Measurements from ENCODE around the gene PRC1. TPM values are rescaled to one million over a fixed set of nuclear protein-coding genes. Genes with fewer than 3 reads are reported as not detected.

The PRC1 gene, protein sequence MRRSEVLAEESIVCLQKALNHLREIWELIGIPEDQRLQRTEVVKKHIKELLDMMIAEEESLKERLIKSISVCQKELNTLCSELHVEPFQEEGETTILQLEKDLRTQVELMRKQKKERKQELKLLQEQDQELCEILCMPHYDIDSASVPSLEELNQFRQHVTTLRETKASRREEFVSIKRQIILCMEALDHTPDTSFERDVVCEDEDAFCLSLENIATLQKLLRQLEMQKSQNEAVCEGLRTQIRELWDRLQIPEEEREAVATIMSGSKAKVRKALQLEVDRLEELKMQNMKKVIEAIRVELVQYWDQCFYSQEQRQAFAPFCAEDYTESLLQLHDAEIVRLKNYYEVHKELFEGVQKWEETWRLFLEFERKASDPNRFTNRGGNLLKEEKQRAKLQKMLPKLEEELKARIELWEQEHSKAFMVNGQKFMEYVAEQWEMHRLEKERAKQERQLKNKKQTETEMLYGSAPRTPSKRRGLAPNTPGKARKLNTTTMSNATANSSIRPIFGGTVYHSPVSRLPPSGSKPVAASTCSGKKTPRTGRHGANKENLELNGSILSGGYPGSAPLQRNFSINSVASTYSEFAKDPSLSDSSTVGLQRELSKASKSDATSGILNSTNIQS
- total RNA-seq: 10 to 100 TPM in 1 of 4 donors, 1 to 10 TPM in 3; 3.6 to 12.9 (median 7.2) TPM

GRCh38 chr15:90994417-90995311, at the start of gene PRC1:
Gene PRC1, minus strand, starts transcription at chr15:90994535. Its CDS starts 118 bp downstream, at chr15:90994417.
- H3K4me3 ChIP-seq (replicated peaks in 1 of 3): peak within 1 kb of the TSS; percentile 21 to 82 (median 60)
- peak within 1 kb of the TSS; percentile 64 to 85 (median 73) for H3K27ac ChIP-seq
- H3K36me3 ChIP-seq: peaks cover 0 to 10% of the 10 kb centered on the region in 2 donors
- peaks cover 0 to 6% of the 10 kb centered on the region in 2 donors for H3K4me1 ChIP-seq
- 1 to 2% methylated on average over 18 to 49 of the region's 75 CpGs for WGBS, 2 donors
- DNase-seq: peak; percentile 97 to 98
- no peaks in the 10 kb centered on the region for H3K27me3 ChIP-seq
- TF ChIP-seq, protein P1, sequence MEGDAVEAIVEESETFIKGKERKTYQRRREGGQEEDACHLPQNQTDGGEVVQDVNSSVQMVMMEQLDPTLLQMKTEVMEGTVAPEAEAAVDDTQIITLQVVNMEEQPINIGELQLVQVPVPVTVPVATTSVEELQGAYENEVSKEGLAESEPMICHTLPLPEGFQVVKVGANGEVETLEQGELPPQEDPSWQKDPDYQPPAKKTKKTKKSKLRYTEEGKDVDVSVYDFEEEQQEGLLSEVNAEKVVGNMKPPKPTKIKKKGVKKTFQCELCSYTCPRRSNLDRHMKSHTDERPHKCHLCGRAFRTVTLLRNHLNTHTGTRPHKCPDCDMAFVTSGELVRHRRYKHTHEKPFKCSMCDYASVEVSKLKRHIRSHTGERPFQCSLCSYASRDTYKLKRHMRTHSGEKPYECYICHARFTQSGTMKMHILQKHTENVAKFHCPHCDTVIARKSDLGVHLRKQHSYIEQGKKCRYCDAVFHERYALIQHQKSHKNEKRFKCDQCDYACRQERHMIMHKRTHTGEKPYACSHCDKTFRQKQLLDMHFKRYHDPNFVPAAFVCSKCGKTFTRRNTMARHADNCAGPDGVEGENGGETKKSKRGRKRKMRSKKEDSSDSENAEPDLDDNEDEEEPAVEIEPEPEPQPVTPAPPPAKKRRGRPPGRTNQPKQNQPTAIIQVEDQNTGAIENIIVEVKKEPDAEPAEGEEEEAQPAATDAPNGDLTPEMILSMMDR (IDR thresholded peaks at IDR 0.05): peak in 1 of 6 experiments; percentile 8
- TF ChIP-seq POLR2A (IDR thresholded peaks at IDR 0.05): peak in 1 of 2 donors; percentile 68
- intact Hi-C loops (cut with DNase I): loop anchor here (2.0 kb wide), 1 partner anchor 40 kb away; the partner anchor contains the start of gene RCCD1
- H3K9me3 ChIP-seq: no peaks in the 10 kb centered on the region

DNA sequence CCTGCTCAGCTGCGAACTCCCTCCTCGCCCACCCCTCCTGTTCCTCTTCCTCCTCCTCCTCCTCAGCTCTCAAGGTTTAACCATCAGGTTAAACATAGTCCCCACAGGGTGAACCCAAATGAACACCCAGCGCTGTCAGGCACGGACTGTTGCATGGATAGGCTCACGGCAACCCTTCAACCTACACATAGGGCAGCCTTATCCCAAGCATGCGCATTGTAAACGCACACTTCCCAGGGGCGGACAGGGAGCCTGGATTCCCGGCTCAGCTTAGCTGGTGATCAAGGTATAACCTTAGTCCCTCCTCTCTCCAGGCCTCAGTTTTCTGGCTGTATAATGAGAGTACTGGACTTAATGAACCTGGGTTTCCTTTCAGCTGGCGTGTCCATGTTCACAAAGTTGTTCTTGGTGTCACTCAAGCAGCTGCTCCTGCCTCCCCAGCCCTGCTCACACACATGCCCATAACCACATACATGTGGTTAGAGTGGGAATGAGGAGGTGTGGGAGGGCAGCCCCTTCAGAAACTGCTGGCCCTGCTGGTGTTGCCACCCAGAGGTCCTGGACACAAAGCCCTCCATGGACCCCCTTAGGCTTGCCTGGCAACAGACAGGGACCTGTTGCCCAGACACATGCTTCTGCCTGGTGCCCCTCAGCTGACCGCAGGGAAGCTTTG, 49.0 kb upstream of the PRC1 start:
- no peaks in the 10 kb centered on the region for H3K36me3 ChIP-seq
- H3K27me3 ChIP-seq: no peaks in the 10 kb centered on the region
- no peaks in the 10 kb centered on the region for H3K4me1 ChIP-seq
- H3K4me3 ChIP-seq (replicated peaks in 1 of 3): no peak overlapping the region
- DNase-seq: no peak
- TF ChIP-seq, protein P1 (IDR thresholded peaks at IDR 0.05): no peak
- TF ChIP-seq POLR2A (IDR thresholded peaks at IDR 0.05): no peak
- 76 to 82% methylated on average over 10 to 11 of the region's 11 CpGs for WGBS, 2 donors
- intact Hi-C loops (cut with DNase I): no loop called here
- no peak overlapping the region for H3K27ac ChIP-seq
- H3K9me3 ChIP-seq: no peaks in the 10 kb centered on the region

DNA sequence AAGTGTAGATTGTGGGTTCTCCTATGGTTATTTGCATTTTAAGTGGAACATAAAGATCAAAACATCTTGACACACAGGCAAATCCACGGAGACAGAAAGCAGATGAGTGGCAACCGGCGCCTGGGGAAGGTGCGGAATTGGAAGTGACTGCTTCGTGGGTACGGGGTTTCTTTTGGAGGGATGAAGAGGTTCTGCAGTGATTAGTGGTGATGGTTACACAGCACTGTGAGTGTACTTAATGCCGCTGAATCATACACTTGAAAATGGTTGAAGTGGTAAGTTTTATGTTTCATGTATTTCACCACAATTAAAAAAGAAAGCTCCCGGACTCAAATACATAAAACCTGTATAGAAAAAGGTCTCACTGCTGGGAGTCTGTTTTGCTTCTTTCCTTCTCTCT, 46.5 kb upstream of the PRC1 start:
- intact Hi-C loops (cut with DNase I): no loop called here
- Histone ChIP-seq H3K36me3 (no peaks in the 10 kb centered on the region), H3K4me1 (no peaks in the 10 kb centered on the region), H3K27ac (no peak overlapping the region), H3K4me3 (replicated peaks in 1 of 3) (no peak overlapping the region), H3K27me3 (no peaks in the 10 kb centered on the region), H3K9me3 (no peaks in the 10 kb centered on the region)
- DNase-seq: no peak
- WGBS, 2 donors: 35 to 51% methylated on average over 8 of the region's 8 CpGs
- TF ChIP-seq POLR2A (IDR thresholded peaks at IDR 0.05): no peak
- TF ChIP-seq, protein P1 (IDR thresholded peaks at IDR 0.05): no peak

DNA sequence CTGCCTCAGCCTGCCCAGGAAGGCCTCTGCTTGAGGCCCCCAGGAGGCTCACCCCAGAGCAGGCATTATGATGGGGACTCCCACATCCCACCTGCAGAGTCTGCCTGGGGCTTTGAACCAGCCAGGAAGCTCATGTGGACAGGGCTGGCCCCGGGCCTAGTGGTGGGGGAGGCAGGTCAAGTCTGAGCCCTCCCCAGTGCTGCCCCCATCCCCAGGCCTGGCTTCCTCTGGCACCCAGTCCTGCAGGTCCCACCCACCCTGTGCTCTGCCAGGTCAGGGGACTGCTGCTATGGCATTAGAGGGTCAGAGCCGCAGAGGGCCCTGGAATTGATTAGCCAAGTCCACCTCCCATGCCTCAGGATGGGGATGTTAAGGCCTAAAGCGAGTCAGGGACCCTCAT, 45.7 kb upstream of the PRC1 start:
- Histone ChIP-seq H3K36me3 (no peaks in the 10 kb centered on the region), H3K27ac (no peak overlapping the region), H3K9me3 (no peaks in the 10 kb centered on the region), H3K27me3 (no peaks in the 10 kb centered on the region), H3K4me3 (replicated peaks in 1 of 3) (no peak overlapping the region), H3K4me1 (no peaks in the 10 kb centered on the region)
- WGBS, 2 donors: 83 to 90% methylated on average over 2 of the region's 3 CpGs
- TF ChIP-seq, protein P1 (IDR thresholded peaks at IDR 0.05): no peak
- no peak for TF ChIP-seq POLR2A (IDR thresholded peaks at IDR 0.05)
- intact Hi-C loops (cut with DNase I): no loop called here
- DNase-seq: no peak
